GM23338 (cell line): ENCODE measurements around the gene CHAT. TPM values are rescaled to one million over a fixed set of nuclear protein-coding genes. Genes with fewer than 3 reads are reported as not detected.

ENCODE experiments used
- ATAC-seq: fragments of 200-7000 bp; cut with Tn5 transposase; 3 replicates; pipeline ENCODE4 v1.9.1; 2020
- DNase-seq: peaks from one replicate; pipeline ENCODE4 v3.0.0-alpha.2; 2015; ENCODE audit warnings: low spot score
- H2AFZ ChIP-seq: fragments of 200-600 bp; sonication (generic); 2 replicates; pipeline ENCODE4 v1.8.0; 2016; ENCODE audit warnings: antibody characterized with exemption, mild to moderate bottlenecking, moderate library complexity
- H3F3A ChIP-seq: fragments of 200-600 bp; sonication (generic); replicated peaks from 2 replicates; pipeline ENCODE4 v1.8.0; 2017; ENCODE audit warnings: antibody characterized with exemption, mixed run types, low read depth
- H3K27ac ChIP-seq: fragments of 200-600 bp; sonication (generic); 2 replicates; pipeline ENCODE4 v1.6.1; 2016; ENCODE audit warnings: low read depth
- H3K27me3 ChIP-seq: fragments of 200-600 bp; sonication (generic); 2 replicates; pipeline ENCODE4 v1.8.0; 2016; ENCODE audit warnings: mild to moderate bottlenecking, mixed run types, moderate library complexity; ENCODE audit not compliant: insufficient read depth
- H3K36me3 ChIP-seq: fragments of 200-600 bp; sonication (generic); 2 replicates; pipeline ENCODE4 v1.8.0; 2016; ENCODE audit warnings: mild to moderate bottlenecking; ENCODE audit not compliant: insufficient read depth
- H3K4me1 ChIP-seq: fragments of 200-600 bp; sonication (generic); 2 replicates; pipeline ENCODE4 v1.8.0; 2016; ENCODE audit warnings: mild to moderate bottlenecking, moderate library complexity; ENCODE audit not compliant: insufficient read depth
- H3K4me2 ChIP-seq: fragments of 200-600 bp; sonication (generic); 2 replicates; pipeline ENCODE4 v1.7.1; 2017; ENCODE audit warnings: mixed run types
- H3K4me3 ChIP-seq: fragments of 200-600 bp; sonication (generic); 2 replicates; pipeline ENCODE4 v1.6.1; 2016; ENCODE audit warnings: mixed run types
- H3K79me2 ChIP-seq: fragments of 200-600 bp; sonication (generic); replicated peaks from 2 replicates; pipeline ENCODE4 v1.8.0; 2017; ENCODE audit warnings: mild to moderate bottlenecking; ENCODE audit not compliant: insufficient read depth
- H3K9me2 ChIP-seq: fragments of 200-600 bp; sonication (generic); 2 replicates; pipeline ENCODE4 v1.8.0; 2017; ENCODE audit not compliant: insufficient read depth
- H4K20me1 ChIP-seq: fragments of 200-600 bp; sonication (generic); replicated peaks from 2 replicates; pipeline ENCODE4 v1.8.0; 2017; ENCODE audit warnings: mild to moderate bottlenecking; ENCODE audit not compliant: insufficient read depth
- H3K27ac Mint-ChIP-seq: 2 replicates; pipeline ENCODE4 v1.8.0; 2020; ENCODE audit warnings: inconsistent platforms, mild to moderate bottlenecking, moderate library complexity, mixed read lengths
- H3K27me3 Mint-ChIP-seq: 3 replicates; pipeline ENCODE4 v1.8.0; 2022; ENCODE audit warnings: low read depth, mild to moderate bottlenecking, moderate library complexity, mixed read lengths, inconsistent platforms; ENCODE audit not compliant: insufficient read depth, poor library complexity
- H3K36me3 Mint-ChIP-seq: 3 replicates; pipeline ENCODE4 v1.8.0; 2021; ENCODE audit warnings: low read depth, mild to moderate bottlenecking, inconsistent platforms, moderate library complexity, mixed read lengths
- H3K4me1 Mint-ChIP-seq: 3 replicates; pipeline ENCODE4 v1.8.0; 2020; ENCODE audit warnings: mild to moderate bottlenecking, inconsistent platforms, mixed read lengths
- H3K4me3 Mint-ChIP-seq: 3 replicates; pipeline ENCODE4 v1.8.0; 2021; ENCODE audit warnings: moderate library complexity, mild to moderate bottlenecking, inconsistent platforms, mixed read lengths
- H3K9me3 Mint-ChIP-seq: 3 replicates; pipeline ENCODE4 v1.8.0; 2020; ENCODE audit warnings: moderate library complexity, mild to moderate bottlenecking, inconsistent platforms, mixed read lengths
- CREB1 ChIP-seq: fragments of 250-450 bp; sonication (Bioruptor Pico); IDR thresholded peaks from 2 replicates; pipeline ENCODE4 v1.5.0; 2020; ENCODE audit warnings: low read depth, mild to moderate bottlenecking, moderate library complexity
- EZH2 ChIP-seq: fragments of 200-600 bp; sonication (generic); IDR thresholded peaks from one replicate; pipeline ENCODE4 v1.8.0; 2017; ENCODE audit warnings: antibody characterized with exemption, mild to moderate bottlenecking, low read depth; ENCODE audit not compliant: unreplicated experiment
- JUNB ChIP-seq: IDR thresholded peaks from one replicate; pipeline ENCODE4 v1.6.1; 2016; ENCODE audit warnings: antibody characterized with exemption; ENCODE audit not compliant: unreplicated experiment
- NANOG ChIP-seq: IDR thresholded peaks from 2 replicates; pipeline ENCODE4 v1.6.1; 2016; ENCODE audit warnings: antibody characterized with exemption, borderline replicate concordance
- POLR2AphosphoS5 ChIP-seq: IDR thresholded peaks from 2 replicates; pipeline ENCODE4 v1.6.1; 2016; ENCODE audit warnings: antibody characterized with exemption, low read depth
- STAT1 ChIP-seq: IDR thresholded peaks from one replicate; pipeline ENCODE4 v1.6.1; 2016; ENCODE audit warnings: antibody characterized with exemption; ENCODE audit not compliant: unreplicated experiment
- ZNF114 ChIP-seq: fragments of 250-450 bp; sonication (Bioruptor Pico); IDR thresholded peaks from 2 replicates; pipeline ENCODE4 v1.5.0; 2020; ENCODE audit warnings: mild to moderate bottlenecking, moderate library complexity
- ZNF331 ChIP-seq: fragments of 250-450 bp; sonication (Bioruptor Pico); IDR thresholded peaks from 2 replicates; pipeline ENCODE4 v1.5.0; 2020; ENCODE audit warnings: low read depth, mild to moderate bottlenecking, moderate library complexity
- polyA plus RNA-seq: library from polyadenylated mRNA; unstranded; fragments of >200 nt; fragmentation: Nextera tagmentation; extraction: Ambion mirVana; gene quantifications from 2 replicates; pipeline ENCODE4 v1.2.1, GENCODE V29; 2016
- total RNA-seq: library from RNA; depleted of rRNA; stranded (reverse); fragments of >200 nt; shearing (Covaris generic); gene quantifications from 2 replicates; pipeline ENCODE4 v1.2.3, GENCODE V29; 2014
- TF ChIP-seq, protein P1 (sequence below): fragments of 250-450 bp; sonication (Bioruptor Pico); IDR thresholded peaks from 2 replicates; pipeline ENCODE4 v1.5.0; 2020; ENCODE audit warnings: mild to moderate bottlenecking, moderate library complexity
- TF ChIP-seq, protein P2 (sequence below), 2 experiments: fragments of 200-600 bp in 1 of 2; sonication (generic) in 1 of 2; conservative IDR thresholded peaks; 2 replicates each; pipeline versions ENCODE4 v1.5.1 to v1.6.1; 2016 to 2017; ENCODE audit warnings: antibody characterized with exemption in 2 of 2, low read depth in 2 of 2, mild to moderate bottlenecking in 2 of 2, moderate library complexity in 1 of 2
- TF ChIP-seq, protein P3 (sequence below): IDR thresholded peaks from one replicate; pipeline ENCODE4 v1.6.1; 2018; ENCODE audit warnings: antibody characterized with exemption; ENCODE audit not compliant: unreplicated experiment
- TF ChIP-seq, protein P4 (sequence below): IDR thresholded peaks from 2 replicates; pipeline ENCODE4 v1.6.1; 2016; ENCODE audit warnings: antibody characterized with exemption

The CHAT gene
- total and polyA plus RNA-seq, 2 experiments from 2014 or later, result not detected

DNA sequence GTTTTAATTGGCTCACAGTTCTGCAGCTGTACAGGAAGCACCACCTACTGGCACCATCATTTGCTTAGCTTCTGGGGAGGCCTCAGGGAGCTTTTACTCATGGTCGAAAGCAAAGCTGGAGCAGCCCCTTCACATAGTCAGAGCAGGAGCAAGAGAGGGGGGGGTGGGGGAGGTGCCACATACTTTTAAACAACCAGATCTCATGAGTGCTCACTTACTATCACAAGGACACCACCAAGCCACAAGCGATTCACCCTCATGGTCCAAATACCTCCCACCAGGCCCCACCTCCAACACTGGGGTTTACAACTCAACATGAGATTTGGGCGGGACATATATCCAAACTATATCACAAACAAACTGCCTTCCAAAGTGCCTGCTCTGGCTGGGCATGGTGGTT, 35.4 kb upstream of the CHAT start:
- no peaks in the 10 kb centered on the region for H3K36me3 Mint-ChIP-seq
- no peak for DNase-seq
- Histone ChIP-seq H3K9me2 (no peaks in the 10 kb centered on the region), H2AFZ (no peak overlapping the region), H3K4me1 (no peaks in the 10 kb centered on the region), H3K4me2 (no peak overlapping the region), H3K79me2 (no peaks in the 10 kb centered on the region), H3K4me3 (no peak overlapping the region), H4K20me1 (no peaks in the 10 kb centered on the region), H3F3A (no peaks in the 10 kb centered on the region), H3K27me3 (no peaks in the 10 kb centered on the region), H3K36me3 (no peaks in the 10 kb centered on the region), H3K27ac (no peak overlapping the region)
- no peaks in the 10 kb centered on the region; the same call in 2 of the 3 replicates for H3K4me1 Mint-ChIP-seq
- no peaks in the 10 kb centered on the region for H3K9me3 Mint-ChIP-seq
- no peak for ATAC-seq
- TF ChIP-seq CREB1 (CRISPR knock-in tag) (no peak), ZNF331 (CRISPR knock-in tag) (no peak), JUNB (no peak), ZNF114 (no peak), POLR2AphosphoS5 (no peak), EZH2 (no peak), NANOG (no peak), STAT1 (no peak)
- TF ChIP-seq, protein P1, sequence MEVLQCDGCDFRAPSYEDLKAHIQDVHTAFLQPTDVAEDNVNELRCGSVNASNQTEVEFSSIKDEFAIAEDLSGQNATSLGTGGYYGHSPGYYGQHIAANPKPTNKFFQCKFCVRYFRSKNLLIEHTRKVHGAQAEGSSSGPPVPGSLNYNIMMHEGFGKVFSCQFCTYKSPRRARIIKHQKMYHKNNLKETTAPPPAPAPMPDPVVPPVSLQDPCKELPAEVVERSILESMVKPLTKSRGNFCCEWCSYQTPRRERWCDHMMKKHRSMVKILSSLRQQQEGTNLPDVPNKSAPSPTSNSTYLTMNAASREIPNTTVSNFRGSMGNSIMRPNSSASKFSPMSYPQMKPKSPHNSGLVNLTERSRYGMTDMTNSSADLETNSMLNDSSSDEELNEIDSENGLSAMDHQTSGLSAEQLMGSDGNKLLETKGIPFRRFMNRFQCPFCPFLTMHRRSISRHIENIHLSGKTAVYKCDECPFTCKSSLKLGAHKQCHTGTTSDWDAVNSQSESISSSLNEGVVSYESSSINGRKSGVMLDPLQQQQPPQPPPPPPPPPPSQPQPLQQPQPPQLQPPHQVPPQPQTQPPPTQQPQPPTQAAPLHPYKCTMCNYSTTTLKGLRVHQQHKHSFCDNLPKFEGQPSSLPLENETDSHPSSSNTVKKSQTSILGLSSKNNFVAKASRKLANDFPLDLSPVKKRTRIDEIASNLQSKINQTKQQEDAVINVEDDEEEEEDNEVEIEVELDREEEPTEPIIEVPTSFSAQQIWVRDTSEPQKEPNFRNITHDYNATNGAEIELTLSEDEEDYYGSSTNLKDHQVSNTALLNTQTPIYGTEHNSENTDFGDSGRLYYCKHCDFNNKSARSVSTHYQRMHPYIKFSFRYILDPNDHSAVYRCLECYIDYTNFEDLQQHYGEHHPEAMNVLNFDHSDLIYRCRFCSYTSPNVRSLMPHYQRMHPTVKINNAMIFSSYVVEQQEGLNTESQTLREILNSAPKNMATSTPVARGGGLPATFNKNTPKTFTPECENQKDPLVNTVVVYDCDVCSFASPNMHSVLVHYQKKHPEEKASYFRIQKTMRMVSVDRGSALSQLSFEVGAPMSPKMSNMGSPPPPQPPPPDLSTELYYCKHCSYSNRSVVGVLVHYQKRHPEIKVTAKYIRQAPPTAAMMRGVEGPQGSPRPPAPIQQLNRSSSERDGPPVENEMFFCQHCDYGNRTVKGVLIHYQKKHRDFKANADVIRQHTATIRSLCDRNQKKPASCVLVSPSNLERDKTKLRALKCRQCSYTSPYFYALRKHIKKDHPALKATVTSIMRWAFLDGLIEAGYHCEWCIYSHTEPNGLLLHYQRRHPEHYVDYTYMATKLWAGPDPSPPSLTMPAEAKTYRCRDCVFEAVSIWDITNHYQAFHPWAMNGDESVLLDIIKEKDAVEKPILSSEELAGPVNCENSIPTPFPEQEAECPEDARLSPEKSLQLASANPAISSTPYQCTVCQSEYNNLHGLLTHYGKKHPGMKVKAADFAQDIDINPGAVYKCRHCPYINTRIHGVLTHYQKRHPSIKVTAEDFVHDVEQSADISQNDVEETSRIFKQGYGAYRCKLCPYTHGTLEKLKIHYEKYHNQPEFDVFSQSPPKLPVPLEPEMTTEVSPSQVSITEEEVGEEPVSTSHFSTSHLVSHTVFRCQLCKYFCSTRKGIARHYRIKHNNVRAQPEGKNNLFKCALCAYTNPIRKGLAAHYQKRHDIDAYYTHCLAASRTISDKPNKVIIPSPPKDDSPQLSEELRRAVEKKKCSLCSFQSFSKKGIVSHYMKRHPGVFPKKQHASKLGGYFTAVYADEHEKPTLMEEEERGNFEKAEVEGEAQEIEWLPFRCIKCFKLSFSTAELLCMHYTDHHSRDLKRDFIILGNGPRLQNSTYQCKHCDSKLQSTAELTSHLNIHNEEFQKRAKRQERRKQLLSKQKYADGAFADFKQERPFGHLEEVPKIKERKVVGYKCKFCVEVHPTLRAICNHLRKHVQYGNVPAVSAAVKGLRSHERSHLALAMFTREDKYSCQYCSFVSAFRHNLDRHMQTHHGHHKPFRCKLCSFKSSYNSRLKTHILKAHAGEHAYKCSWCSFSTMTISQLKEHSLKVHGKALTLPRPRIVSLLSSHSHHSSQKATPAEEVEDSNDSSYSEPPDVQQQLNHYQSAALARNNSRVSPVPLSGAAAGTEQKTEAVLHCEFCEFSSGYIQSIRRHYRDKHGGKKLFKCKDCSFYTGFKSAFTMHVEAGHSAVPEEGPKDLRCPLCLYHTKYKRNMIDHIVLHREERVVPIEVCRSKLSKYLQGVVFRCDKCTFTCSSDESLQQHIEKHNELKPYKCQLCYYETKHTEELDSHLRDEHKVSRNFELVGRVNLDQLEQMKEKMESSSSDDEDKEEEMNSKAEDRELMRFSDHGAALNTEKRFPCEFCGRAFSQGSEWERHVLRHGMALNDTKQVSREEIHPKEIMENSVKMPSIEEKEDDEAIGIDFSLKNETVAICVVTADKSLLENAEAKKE (CRISPR knock-in tag), result no peak
- TF ChIP-seq, protein P2, sequence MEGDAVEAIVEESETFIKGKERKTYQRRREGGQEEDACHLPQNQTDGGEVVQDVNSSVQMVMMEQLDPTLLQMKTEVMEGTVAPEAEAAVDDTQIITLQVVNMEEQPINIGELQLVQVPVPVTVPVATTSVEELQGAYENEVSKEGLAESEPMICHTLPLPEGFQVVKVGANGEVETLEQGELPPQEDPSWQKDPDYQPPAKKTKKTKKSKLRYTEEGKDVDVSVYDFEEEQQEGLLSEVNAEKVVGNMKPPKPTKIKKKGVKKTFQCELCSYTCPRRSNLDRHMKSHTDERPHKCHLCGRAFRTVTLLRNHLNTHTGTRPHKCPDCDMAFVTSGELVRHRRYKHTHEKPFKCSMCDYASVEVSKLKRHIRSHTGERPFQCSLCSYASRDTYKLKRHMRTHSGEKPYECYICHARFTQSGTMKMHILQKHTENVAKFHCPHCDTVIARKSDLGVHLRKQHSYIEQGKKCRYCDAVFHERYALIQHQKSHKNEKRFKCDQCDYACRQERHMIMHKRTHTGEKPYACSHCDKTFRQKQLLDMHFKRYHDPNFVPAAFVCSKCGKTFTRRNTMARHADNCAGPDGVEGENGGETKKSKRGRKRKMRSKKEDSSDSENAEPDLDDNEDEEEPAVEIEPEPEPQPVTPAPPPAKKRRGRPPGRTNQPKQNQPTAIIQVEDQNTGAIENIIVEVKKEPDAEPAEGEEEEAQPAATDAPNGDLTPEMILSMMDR (conservative IDR thresholded peaks at IDR 0.05; ENCODE audit: low read depth in 2 of 2), result no peak
- TF ChIP-seq, protein P3, sequence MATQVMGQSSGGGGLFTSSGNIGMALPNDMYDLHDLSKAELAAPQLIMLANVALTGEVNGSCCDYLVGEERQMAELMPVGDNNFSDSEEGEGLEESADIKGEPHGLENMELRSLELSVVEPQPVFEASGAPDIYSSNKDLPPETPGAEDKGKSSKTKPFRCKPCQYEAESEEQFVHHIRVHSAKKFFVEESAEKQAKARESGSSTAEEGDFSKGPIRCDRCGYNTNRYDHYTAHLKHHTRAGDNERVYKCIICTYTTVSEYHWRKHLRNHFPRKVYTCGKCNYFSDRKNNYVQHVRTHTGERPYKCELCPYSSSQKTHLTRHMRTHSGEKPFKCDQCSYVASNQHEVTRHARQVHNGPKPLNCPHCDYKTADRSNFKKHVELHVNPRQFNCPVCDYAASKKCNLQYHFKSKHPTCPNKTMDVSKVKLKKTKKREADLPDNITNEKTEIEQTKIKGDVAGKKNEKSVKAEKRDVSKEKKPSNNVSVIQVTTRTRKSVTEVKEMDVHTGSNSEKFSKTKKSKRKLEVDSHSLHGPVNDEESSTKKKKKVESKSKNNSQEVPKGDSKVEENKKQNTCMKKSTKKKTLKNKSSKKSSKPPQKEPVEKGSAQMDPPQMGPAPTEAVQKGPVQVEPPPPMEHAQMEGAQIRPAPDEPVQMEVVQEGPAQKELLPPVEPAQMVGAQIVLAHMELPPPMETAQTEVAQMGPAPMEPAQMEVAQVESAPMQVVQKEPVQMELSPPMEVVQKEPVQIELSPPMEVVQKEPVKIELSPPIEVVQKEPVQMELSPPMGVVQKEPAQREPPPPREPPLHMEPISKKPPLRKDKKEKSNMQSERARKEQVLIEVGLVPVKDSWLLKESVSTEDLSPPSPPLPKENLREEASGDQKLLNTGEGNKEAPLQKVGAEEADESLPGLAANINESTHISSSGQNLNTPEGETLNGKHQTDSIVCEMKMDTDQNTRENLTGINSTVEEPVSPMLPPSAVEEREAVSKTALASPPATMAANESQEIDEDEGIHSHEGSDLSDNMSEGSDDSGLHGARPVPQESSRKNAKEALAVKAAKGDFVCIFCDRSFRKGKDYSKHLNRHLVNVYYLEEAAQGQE, result no peak
- TF ChIP-seq, protein P4, sequence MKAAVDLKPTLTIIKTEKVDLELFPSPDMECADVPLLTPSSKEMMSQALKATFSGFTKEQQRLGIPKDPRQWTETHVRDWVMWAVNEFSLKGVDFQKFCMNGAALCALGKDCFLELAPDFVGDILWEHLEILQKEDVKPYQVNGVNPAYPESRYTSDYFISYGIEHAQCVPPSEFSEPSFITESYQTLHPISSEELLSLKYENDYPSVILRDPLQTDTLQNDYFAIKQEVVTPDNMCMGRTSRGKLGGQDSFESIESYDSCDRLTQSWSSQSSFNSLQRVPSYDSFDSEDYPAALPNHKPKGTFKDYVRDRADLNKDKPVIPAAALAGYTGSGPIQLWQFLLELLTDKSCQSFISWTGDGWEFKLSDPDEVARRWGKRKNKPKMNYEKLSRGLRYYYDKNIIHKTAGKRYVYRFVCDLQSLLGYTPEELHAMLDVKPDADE, result no peak
- H3K4me3 Mint-ChIP-seq, result no peak overlapping the region
- peaks cover 3% of the 10 kb centered on the region for H3K27me3 Mint-ChIP-seq
- no peak overlapping the region for H3K27ac Mint-ChIP-seq
